Measurements from ENCODE around the gene LBHD2. TPM values are rescaled to one million over a fixed set of nuclear protein-coding genes. Genes with fewer than 3 reads are reported as not detected.

LBHD2 gene
- total RNA-seq = not detected in 2 replicates

GRCh38 chr14:103084021-103084919 lies at the start of gene LBHD2:
LBHD2 (plus strand) TSS chr14:103084210; CDS start chr14:103086013, 1,803 bp downstream.

DNA sequence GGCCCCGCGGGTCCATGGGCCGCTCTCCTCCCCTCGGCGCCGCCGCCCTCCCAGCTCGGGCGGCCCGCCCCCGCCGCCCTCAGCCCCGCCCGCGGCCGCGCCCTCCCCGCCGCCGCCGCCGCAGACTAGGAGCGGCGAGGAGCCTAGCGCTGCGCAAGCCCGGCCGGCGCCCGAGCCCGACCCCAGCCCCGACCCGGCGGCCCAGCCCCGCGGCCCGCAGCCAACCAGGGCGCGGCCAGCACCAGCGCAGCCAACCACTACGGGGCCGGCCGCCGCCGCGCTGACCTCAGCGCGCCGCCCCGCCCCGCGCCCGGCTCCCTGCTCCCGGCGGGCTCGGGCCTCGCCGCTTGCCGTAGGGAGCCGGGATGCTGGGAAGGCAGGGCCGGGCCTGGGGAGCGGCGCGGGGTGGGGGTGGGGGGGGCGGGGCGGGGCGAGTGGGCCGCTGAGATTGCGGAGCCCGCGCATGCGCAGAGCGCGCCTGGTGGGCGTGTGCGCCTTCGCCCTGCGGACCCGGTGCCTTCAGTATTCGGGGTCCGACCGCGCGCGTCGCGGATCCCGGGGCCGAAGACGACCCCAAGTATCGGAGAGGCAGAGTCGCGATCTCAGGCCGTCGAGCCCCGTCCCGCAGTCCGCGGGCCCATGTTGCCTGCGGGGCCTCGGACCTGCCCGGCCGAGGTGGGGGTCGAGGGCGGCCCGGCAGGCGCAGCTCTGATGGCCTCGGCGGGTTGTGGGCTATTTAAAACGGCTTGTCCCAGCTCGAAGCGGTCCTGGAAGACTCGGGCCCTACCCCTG lies 26.4 kb upstream of the LBHD2 start, which contains the start of gene CDC42BPB:
Gene CDC42BPB (minus strand): TSS at position 178 of the 792 bp plus-strand sequence. CDS start 376 bp downstream, outside the sequence.

DNA sequence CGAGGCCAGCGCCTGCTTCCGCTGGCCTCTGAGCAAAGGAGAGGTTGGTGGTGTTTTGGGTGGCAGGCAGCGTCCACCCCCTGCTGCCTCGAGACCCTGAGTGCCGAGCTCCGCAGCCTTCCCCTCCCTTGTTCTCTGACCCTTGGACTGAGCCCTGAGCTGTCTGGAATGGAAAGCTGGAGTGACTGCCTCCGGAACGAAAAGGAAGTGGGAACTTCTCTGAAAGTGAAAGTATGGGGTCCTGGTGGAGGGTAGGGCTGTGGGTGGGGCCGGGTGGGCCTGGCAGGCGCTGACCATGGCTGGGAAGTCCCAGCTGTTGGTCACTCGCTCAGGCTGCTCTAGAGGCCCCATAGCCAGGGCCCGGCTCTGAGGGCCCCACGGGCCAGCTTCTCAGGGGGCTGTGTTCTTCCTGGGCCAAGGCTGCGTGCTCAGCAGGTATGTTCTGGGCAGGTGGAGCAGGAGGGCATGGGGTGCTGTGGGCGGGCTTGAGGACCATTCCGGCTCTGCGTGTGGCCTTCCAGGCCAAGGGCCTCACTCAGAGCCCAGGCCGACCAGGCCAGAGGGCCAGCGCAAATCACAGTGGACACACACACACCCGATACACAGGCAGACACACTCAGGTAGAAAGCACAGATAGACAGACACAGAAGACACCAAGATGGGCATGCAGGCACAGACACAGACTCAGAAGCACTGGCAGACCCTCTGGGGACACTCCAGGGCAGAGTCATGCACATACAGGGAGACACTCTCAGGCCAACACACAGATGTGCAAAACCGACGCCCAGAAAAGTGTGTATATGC lies 10.6 kb downstream of the LBHD2 start, which contains the start of gene EXOC3L4:
Gene EXOC3L4 (plus strand): TSS at position 320 of the 804 bp plus-strand sequence. CDS start 5,495 bp downstream, outside the sequence.

DNA sequence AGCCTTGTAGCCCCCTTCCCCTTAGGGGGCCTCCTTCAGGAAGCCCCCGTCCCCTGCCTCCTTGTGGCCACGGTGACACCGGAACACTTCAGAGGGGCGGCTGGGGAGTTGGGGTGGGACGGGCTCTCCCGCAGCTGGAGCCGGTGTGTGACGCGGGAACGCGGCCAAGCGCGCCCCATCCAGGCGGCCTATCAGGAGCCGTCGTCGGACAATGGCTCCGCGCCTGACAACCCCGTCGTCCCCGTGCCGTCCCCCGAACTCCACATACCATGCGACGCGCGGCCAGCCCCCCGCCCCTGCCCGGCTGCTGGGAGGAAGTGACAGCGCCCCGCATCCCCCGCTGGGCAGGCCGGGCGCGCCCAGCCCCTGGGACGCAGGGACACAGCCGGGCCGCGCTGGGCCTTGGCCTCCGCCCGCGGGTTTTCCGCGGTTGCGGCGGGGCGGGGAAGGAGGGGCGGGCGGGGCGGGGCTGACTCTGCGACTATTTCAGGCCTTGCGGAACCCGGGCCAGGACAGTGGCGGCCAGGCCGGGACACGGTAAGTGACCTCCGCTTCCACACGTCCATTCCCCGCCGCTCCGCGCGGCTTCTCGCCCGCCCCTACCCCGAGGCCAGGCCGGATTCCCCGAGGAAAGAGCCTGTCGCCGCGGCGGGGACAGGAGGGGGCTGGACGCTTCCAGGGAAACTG lies 39.1 kb downstream of the LBHD2 start, which contains the start of gene TNFAIP2:
Gene TNFAIP2 (plus strand): TSS at position 515 of the 687 bp plus-strand sequence. CDS start 2,997 bp downstream, outside the sequence.

Other genes with a start within 250 kb of the LBHD2 start
- 1.2 and 4.2 TPM in 2 replicates for gene AMN, start 161.5 kb upstream of the LBHD2 start, total RNA-seq
- gene CDC42BPB, start 26.7 kb upstream of the LBHD2 start, total RNA-seq = 85.7 and 101 TPM in 2 replicates
- gene EXOC3L4, start 10.5 kb downstream of the LBHD2 start, total RNA-seq = not detected in 2 replicates
- 8.6 and 12.3 TPM in 2 replicates for gene TNFAIP2, start 39.3 kb downstream of the LBHD2 start, total RNA-seq